NCI-H146 treated with DMSO at 0.1 percent for 48 hours (cell line): Measurements from ENCODE around the gene ESPNL.

Source experiments
- DNase-seq: peaks from one replicate; lab custom pipeline; 2025; ENCODE audit not compliant: unreplicated experiment; lab: John Stamatoyannopoulos, UW

ESPNL gene

GRCh38 chr2:238098901-238099713, 1.0 kb upstream of the ESPNL start:
- no peak for DNase-seq

- DNase-seq, result no peak
These were observed 459 bp upstream of the ESPNL start for GRCh38 chr2:238099714-238100048.

- DNase-seq, result no peak
These were observed 956 bp downstream of the ESPNL start for GRCh38 chr2:238100821-238101771.

GRCh38 chr2:238101891-238102841, 2.0 kb downstream of the ESPNL start:
- DNase-seq, result no peak

- no peak for DNase-seq
These were observed 2.7 kb downstream of the ESPNL start for GRCh38 chr2:238102865-238103264.

GRCh38 chr2:238103465-238104225, 3.5 kb downstream of the ESPNL start:
- DNase-seq, result no peak

GRCh38 chr2:238104226-238104690, 4.1 kb downstream of the ESPNL start:
- DNase-seq, result no peak

GRCh38 chr2:238104691-238105371, 4.7 kb downstream of the ESPNL start:
- no peak for DNase-seq

- DNase-seq, result no peak
These were observed 5.6 kb downstream of the ESPNL start for GRCh38 chr2:238105506-238106338.

- DNase-seq, result no peak
These were observed 6.2 kb downstream of the ESPNL start for GRCh38 chr2:238106339-238106697.

- no peak for DNase-seq
These were observed 6.8 kb downstream of the ESPNL start for GRCh38 chr2:238106698-238107524.

GRCh38 chr2:238107525-238108422, 7.6 kb downstream of the ESPNL start:
- DNase-seq, result peak; percentile 27

- no peak for DNase-seq
These were observed 8.5 kb downstream of the ESPNL start for GRCh38 chr2:238108423-238109183.

GRCh38 chr2:238113611-238114010, 13.5 kb downstream of the ESPNL start:
- no peak for DNase-seq

GRCh38 chr2:238114331-238114841, 14.2 kb downstream of the ESPNL start:
- no peak for DNase-seq
